ENCODE measurements around the gene TRPM2.

DNA sequence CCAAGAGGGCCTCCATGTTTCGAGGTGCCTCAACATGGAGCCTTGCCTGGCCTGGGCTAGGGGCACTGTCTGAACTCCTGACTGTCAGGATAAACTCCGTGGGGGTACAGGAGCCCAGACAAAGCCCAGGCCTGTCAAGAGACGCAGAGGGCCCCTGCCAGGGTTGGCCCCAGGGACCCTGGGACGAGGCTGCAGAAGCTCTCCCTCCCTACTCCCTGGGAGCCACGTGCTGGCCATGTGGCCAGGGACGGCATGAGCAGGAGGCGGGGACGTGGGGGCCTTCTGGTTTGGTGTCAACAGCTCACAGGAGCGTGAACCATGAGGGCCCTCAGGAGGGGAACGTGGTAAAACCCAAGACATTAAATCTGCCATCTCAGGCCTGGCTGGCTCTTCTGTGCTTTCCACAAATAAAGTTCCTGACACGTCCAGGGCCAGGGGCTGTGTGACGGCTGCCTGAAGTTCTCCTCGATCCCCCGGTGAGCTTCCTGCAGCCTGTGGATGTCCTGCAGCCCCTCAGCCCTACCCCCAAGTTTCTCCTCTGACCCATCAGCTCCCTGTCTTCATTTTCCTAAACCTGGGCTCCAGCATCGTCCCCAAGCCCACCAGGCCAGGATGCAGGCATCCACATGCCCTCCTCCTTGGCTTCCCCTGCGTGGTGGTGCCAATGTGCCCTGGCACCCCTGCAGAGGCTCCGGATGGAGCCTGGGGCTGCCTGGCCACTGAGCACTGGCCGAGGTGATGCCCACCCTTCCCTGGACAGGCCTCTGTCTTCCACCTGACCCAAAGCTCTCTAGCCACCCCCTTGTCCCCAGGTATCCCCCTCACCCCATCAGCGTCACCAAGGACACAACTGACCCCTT, 89.1 kb downstream of the TRPM2 start:
- TF ChIP-seq CTCF (IDR thresholded peaks at IDR 0.05) (no peak), POLR2AphosphoS5 (IDR thresholded peaks at IDR 0.05) (no peak)

All from prostate gland (tissue), 2 donors.